HEK293 (cell line): ENCODE results near the gene KDELR1.

Experiments used
- GLI4 ChIP-seq: fragments of 450-650 bp; formaldehyde crosslinking; IDR thresholded peaks from 2 replicates; pipeline ENCODE4 v1.5.1; 2016; ENCODE audit warnings: missing biosample characterization, missing genetic modification characterization
- HOXD13 ChIP-seq: sonication (generic); formaldehyde crosslinking; IDR thresholded peaks from 2 replicates; pipeline ENCODE4 v1.8.0; 2022; ENCODE audit warnings: missing genetic modification reagents, borderline replicate concordance
- OSR2 ChIP-seq: fragments of 450-650 bp; formaldehyde crosslinking; IDR thresholded peaks from 2 replicates; pipeline ENCODE4 v1.5.1; 2016; ENCODE audit warnings: missing biosample characterization, missing genetic modification characterization
- PRDM1 ChIP-seq: fragments of 450-650 bp; formaldehyde crosslinking; IDR thresholded peaks from 2 replicates; pipeline ENCODE4; 2016; ENCODE audit warnings: missing biosample characterization, missing genetic modification characterization
- SP3 ChIP-seq: fragments of 450-650 bp; formaldehyde crosslinking; IDR thresholded peaks from 2 replicates; pipeline ENCODE4 v1.5.1; 2016; ENCODE audit warnings: missing biosample characterization, missing genetic modification characterization
- ZBTB7A ChIP-seq: fragments of 450-650 bp; formaldehyde crosslinking; IDR thresholded peaks from 2 replicates; pipeline ENCODE4 v1.5.1; 2016; ENCODE audit warnings: low read depth, missing biosample characterization, missing genetic modification characterization
- ZFP41 ChIP-seq: fragments of 450-650 bp; formaldehyde crosslinking; IDR thresholded peaks from 2 replicates; pipeline ENCODE4 v1.5.1; 2016; ENCODE audit warnings: missing biosample characterization, missing genetic modification characterization, borderline replicate concordance
- ZFP69B ChIP-seq: fragments of 450-650 bp; formaldehyde crosslinking; IDR thresholded peaks from 2 replicates; pipeline ENCODE4 v1.5.1; 2016; ENCODE audit warnings: missing biosample characterization, missing genetic modification characterization
- ZNF155 ChIP-seq: fragments of 450-650 bp; formaldehyde crosslinking; IDR thresholded peaks from 2 replicates; pipeline ENCODE4 v1.5.1; 2016; ENCODE audit warnings: missing biosample characterization, missing genetic modification characterization
- ZNF169 ChIP-seq: fragments of 450-650 bp; formaldehyde crosslinking; IDR thresholded peaks from 2 replicates; pipeline ENCODE4 v1.5.1; 2016; ENCODE audit warnings: missing biosample characterization, missing genetic modification characterization
- ZNF202 ChIP-seq: fragments of 450-650 bp; formaldehyde crosslinking; IDR thresholded peaks from 2 replicates; pipeline ENCODE4 v1.5.1; 2016; ENCODE audit warnings: missing biosample characterization, missing genetic modification characterization, borderline replicate concordance
- ZNF501 ChIP-seq: fragments of 450-650 bp; formaldehyde crosslinking; IDR thresholded peaks from 2 replicates; pipeline ENCODE4 v1.5.1; 2016; ENCODE audit warnings: missing biosample characterization, missing genetic modification characterization
- ZNF514 ChIP-seq: fragments of 450-650 bp; formaldehyde crosslinking; IDR thresholded peaks from 2 replicates; pipeline ENCODE4 v1.5.1; 2016; ENCODE audit warnings: missing biosample characterization, missing genetic modification characterization
- ZNF701 ChIP-seq: fragments of 450-650 bp; formaldehyde crosslinking; IDR thresholded peaks from 2 replicates; pipeline ENCODE4 v1.5.1; 2016; ENCODE audit warnings: missing biosample characterization, missing genetic modification characterization
- ZNF776 ChIP-seq: fragments of 450-650 bp; formaldehyde crosslinking; IDR thresholded peaks from 2 replicates; pipeline ENCODE4 v1.5.0; 2017; ENCODE audit warnings: missing biosample characterization, missing genetic modification characterization, borderline replicate concordance
- ZNF792 ChIP-seq: fragments of 450-650 bp; formaldehyde crosslinking; IDR thresholded peaks from 2 replicates; pipeline ENCODE4 v1.5.1; 2016; ENCODE audit warnings: missing biosample characterization, missing genetic modification characterization
- ZNF837 ChIP-seq: fragments of 450-650 bp; formaldehyde crosslinking; IDR thresholded peaks from 2 replicates; pipeline ENCODE4 v1.5.1; 2016; ENCODE audit warnings: missing biosample characterization, missing genetic modification characterization
- ZNF843 ChIP-seq: fragments of 450-650 bp; formaldehyde crosslinking; IDR thresholded peaks from 2 replicates; pipeline ENCODE4 v1.5.1; 2016; ENCODE audit warnings: missing biosample characterization, missing genetic modification characterization
- TF ChIP-seq, protein P1 (sequence below): fragments of 450-650 bp; formaldehyde crosslinking; IDR thresholded peaks from 2 replicates; pipeline ENCODE4 v1.5.1; 2016; ENCODE audit warnings: missing biosample characterization, missing genetic modification characterization
- TF ChIP-seq, protein P2 (sequence below): fragments of 450-650 bp; formaldehyde crosslinking; IDR thresholded peaks from 2 replicates; pipeline ENCODE4 v1.5.1; 2016; ENCODE audit warnings: missing biosample characterization, missing genetic modification characterization
- TF ChIP-seq, protein P3 (sequence below): fragments of 450-650 bp; formaldehyde crosslinking; IDR thresholded peaks from 2 replicates; pipeline ENCODE4 v1.5.1; 2016; ENCODE audit warnings: missing biosample characterization, missing genetic modification characterization
- TF ChIP-seq, protein P4 (sequence below): fragments of 450-650 bp; formaldehyde crosslinking; IDR thresholded peaks from 2 replicates; pipeline ENCODE4 v1.5.1; 2016; ENCODE audit warnings: missing biosample characterization, missing genetic modification characterization
- TF ChIP-seq, protein P5 (sequence below): fragments of 450-650 bp; formaldehyde crosslinking; conservative IDR thresholded peaks from 2 replicates; pipeline ENCODE4 v1.5.1; 2016; ENCODE audit warnings: low read depth, missing biosample characterization, missing genetic modification characterization
- TF ChIP-seq, protein P6 (sequence below): fragments of 450-650 bp; formaldehyde crosslinking; IDR thresholded peaks from 2 replicates; pipeline ENCODE4 v1.5.1; 2016; ENCODE audit warnings: missing biosample characterization, missing genetic modification characterization

KDELR1 gene

DNA sequence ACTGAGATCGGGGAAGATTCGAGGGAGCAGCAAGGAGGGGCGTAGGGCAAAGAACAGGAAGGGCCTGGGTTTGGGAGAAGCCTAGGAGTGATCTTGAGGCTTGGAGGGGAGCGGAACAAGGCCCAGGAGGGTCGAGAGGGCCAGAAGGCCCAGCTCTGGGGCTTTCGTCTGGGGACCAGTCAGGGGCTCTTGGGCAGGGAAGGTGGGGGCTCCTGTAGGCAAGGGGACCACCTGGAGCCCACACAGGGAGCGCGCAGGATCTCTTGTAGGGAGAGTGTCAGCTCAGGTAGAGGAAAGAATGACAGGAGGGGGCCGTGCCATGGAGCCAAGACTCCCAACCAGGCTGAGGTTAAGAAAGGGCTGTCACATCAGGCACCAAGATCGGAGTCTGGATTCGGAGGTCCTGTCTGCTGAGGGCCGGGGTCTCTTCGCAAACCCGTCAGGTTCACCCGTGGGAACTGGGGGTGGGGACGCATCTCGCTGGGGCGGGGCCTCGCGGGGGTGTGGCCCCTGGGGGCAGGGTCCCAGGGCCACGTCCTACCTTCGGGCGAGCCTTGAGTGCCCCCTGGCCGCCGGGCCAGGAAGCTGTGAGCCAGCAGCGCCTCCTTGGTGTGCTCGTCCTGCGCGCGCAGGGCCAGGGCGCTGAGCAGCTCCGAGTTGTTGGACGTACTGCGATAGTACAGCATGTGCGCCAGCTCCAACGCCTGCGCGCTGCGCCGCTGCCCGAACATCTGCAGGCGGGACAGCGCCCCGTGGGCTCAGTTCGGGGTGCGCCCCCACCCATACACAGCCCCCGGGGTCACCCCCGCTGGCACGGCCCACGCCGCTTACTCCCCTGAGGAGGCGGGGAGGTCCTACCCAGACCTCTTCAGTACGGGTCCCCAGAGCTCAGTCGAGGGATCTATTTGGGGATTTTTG, 57.6 kb downstream of the KDELR1 start (continued):
- TF ChIP-seq, protein P1, sequence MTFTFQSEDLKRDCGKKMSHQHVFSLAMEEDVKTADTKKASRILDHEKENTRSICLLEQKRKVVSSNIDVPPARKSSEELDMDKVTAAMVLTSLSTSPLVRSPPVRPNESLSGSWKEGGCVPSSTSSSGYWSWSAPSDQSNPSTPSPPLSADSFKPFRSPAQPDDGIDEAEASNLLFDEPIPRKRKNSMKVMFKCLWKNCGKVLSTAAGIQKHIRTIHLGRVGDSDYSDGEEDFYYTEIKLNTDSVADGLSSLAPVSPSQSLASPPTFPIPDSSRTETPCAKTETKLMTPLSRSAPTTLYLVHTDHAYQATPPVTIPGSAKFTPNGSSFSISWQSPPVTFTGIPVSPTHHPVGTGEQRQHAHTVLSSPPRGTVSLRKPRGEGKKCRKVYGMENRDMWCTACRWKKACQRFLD (tag by site-specific recombination), result no peak
- TF ChIP-seq ZNF501 (tag by site-specific recombination), result 0 out of 2 replicates have a peak, but pooled peaks have one; percentile 0
- no peak for TF ChIP-seq ZNF514
- TF ChIP-seq, protein P2, sequence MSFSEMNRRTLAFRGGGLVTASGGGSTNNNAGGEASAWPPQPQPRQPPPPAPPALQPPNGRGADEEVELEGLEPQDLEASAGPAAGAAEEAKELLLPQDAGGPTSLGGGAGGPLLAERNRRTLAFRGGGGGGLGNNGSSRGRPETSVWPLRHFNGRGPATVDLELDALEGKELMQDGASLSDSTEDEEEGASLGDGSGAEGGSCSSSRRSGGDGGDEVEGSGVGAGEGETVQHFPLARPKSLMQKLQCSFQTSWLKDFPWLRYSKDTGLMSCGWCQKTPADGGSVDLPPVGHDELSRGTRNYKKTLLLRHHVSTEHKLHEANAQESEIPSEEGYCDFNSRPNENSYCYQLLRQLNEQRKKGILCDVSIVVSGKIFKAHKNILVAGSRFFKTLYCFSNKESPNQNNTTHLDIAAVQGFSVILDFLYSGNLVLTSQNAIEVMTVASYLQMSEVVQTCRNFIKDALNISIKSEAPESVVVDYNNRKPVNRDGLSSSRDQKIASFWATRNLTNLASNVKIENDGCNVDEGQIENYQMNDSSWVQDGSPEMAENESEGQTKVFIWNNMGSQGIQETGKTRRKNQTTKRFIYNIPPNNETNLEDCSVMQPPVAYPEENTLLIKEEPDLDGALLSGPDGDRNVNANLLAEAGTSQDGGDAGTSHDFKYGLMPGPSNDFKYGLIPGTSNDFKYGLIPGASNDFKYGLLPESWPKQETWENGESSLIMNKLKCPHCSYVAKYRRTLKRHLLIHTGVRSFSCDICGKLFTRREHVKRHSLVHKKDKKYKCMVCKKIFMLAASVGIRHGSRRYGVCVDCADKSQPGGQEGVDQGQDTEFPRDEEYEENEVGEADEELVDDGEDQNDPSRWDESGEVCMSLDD, result peak; percentile 77; the same call in 1 of the 2 replicates
- no peak for TF ChIP-seq PRDM1 (tag by site-specific recombination)
- TF ChIP-seq, protein P3, sequence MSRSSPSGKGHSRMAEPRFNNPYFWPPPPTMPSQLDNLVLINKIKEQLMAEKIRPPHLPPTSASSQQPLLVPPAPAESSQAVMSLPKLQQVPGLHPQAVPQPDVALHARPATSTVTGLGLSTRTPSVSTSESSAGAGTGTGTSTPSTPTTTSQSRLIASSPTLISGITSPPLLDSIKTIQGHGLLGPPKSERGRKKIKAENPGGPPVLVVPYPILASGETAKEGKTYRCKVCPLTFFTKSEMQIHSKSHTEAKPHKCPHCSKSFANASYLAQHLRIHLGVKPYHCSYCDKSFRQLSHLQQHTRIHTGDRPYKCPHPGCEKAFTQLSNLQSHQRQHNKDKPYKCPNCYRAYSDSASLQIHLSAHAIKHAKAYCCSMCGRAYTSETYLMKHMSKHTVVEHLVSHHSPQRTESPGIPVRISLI, result no peak
- TF ChIP-seq ZFP41, result no peak
- no peak for TF ChIP-seq ZNF792
- TF ChIP-seq, protein P4, sequence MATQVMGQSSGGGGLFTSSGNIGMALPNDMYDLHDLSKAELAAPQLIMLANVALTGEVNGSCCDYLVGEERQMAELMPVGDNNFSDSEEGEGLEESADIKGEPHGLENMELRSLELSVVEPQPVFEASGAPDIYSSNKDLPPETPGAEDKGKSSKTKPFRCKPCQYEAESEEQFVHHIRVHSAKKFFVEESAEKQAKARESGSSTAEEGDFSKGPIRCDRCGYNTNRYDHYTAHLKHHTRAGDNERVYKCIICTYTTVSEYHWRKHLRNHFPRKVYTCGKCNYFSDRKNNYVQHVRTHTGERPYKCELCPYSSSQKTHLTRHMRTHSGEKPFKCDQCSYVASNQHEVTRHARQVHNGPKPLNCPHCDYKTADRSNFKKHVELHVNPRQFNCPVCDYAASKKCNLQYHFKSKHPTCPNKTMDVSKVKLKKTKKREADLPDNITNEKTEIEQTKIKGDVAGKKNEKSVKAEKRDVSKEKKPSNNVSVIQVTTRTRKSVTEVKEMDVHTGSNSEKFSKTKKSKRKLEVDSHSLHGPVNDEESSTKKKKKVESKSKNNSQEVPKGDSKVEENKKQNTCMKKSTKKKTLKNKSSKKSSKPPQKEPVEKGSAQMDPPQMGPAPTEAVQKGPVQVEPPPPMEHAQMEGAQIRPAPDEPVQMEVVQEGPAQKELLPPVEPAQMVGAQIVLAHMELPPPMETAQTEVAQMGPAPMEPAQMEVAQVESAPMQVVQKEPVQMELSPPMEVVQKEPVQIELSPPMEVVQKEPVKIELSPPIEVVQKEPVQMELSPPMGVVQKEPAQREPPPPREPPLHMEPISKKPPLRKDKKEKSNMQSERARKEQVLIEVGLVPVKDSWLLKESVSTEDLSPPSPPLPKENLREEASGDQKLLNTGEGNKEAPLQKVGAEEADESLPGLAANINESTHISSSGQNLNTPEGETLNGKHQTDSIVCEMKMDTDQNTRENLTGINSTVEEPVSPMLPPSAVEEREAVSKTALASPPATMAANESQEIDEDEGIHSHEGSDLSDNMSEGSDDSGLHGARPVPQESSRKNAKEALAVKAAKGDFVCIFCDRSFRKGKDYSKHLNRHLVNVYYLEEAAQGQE (tag by site-specific recombination), result 0 out of 2 replicates have a peak, but pooled peaks have one; percentile 35
- TF ChIP-seq GLI4 (tag by site-specific recombination), result no peak
- TF ChIP-seq ZNF843, result no peak
- no peak for TF ChIP-seq ZNF701 (tag by site-specific recombination)
- TF ChIP-seq ZBTB7A (tag by site-specific recombination), result no peak
- no peak for TF ChIP-seq ZNF776 (tag by site-specific recombination)
- TF ChIP-seq ZFP69B, result no peak
- no peak for TF ChIP-seq HOXD13
- no peak for TF ChIP-seq ZNF169 (tag by site-specific recombination)
- TF ChIP-seq ZNF155, result no peak
- TF ChIP-seq, protein P5, sequence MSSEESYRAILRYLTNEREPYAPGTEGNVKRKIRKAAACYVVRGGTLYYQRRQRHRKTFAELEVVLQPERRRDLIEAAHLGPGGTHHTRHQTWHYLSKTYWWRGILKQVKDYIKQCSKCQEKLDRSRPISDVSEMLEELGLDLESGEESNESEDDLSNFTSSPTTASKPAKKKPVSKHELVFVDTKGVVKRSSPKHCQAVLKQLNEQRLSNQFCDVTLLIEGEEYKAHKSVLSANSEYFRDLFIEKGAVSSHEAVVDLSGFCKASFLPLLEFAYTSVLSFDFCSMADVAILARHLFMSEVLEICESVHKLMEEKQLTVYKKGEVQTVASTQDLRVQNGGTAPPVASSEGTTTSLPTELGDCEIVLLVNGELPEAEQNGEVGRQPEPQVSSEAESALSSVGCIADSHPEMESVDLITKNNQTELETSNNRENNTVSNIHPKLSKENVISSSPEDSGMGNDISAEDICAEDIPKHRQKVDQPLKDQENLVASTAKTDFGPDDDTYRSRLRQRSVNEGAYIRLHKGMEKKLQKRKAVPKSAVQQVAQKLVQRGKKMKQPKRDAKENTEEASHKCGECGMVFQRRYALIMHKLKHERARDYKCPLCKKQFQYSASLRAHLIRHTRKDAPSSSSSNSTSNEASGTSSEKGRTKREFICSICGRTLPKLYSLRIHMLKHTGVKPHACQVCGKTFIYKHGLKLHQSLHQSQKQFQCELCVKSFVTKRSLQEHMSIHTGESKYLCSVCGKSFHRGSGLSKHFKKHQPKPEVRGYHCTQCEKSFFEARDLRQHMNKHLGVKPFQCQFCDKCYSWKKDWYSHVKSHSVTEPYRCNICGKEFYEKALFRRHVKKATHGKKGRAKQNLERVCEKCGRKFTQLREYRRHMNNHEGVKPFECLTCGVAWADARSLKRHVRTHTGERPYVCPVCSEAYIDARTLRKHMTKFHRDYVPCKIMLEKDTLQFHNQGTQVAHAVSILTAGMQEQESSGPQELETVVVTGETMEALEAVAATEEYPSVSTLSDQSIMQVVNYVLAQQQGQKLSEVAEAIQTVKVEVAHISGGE (tag by site-specific recombination), result 0 out of 2 replicates have a peak, but pooled peaks have one; percentile 4
- TF ChIP-seq OSR2 (tag by site-specific recombination), result no peak
- no peak for TF ChIP-seq ZNF202
- TF ChIP-seq, protein P6, sequence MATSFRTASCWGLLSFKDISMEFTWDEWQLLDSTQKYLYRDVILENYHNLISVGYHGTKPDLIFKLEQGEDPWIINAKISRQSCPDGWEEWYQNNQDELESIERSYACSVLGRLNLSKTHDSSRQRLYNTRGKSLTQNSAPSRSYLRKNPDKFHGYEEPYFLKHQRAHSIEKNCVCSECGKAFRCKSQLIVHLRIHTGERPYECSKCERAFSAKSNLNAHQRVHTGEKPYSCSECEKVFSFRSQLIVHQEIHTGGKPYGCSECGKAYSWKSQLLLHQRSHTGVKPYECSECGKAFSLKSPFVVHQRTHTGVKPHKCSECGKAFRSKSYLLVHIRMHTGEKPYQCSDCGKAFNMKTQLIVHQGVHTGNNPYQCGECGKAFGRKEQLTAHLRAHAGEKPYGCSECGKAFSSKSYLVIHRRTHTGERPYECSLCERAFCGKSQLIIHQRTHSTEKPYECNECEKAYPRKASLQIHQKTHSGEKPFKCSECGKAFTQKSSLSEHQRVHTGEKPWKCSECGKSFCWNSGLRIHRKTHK (tag by site-specific recombination), result no peak
- TF ChIP-seq ZNF837 (tag by site-specific recombination), result no peak
- peak; percentile 53; the same call in 1 of the 2 replicates for TF ChIP-seq SP3 (tag by site-specific recombination)
